Endodermal cell (in vitro differentiated cells): ENCODE measurements around the gene PROM1. TPM values are rescaled to one million over a fixed set of nuclear protein-coding genes. Genes with fewer than 3 reads are reported as not detected.

Source experiments
- DNase-seq: peaks from one replicate; pipeline ENCODE4 v3.0.0-alpha.2; 2017
- H3K27ac ChIP-seq: 2 replicates; pipeline ENCODE4 v1.5.1; 2013; ENCODE audit warnings: mild to moderate bottlenecking, low read depth, low read length, moderate library complexity
- H3K27me3 ChIP-seq: 2 replicates; pipeline ENCODE4 v1.6.1; 2013; ENCODE audit warnings: mild to moderate bottlenecking, low read length, moderate library complexity; ENCODE audit not compliant: insufficient read depth, control insufficient read depth, poor library complexity, severe bottlenecking
- H3K36me3 ChIP-seq: 2 replicates; pipeline ENCODE4 v1.7.0; 2013; ENCODE audit warnings: mild to moderate bottlenecking, low read length, moderate library complexity; ENCODE audit not compliant: control insufficient read depth, insufficient read depth
- H3K4me1 ChIP-seq: one replicate; pipeline ENCODE4 v1.7.0; 2013; ENCODE audit warnings: low read length; ENCODE audit not compliant: control insufficient read depth, insufficient read depth
- H3K4me3 ChIP-seq: 2 replicates; pipeline ENCODE4 v1.5.1; 2013; ENCODE audit warnings: mild to moderate bottlenecking, low read length, moderate library complexity
- H3K9ac ChIP-seq: 2 replicates; pipeline ENCODE4 v1.6.1; 2013; ENCODE audit warnings: mild to moderate bottlenecking, low read length, moderate library complexity; ENCODE audit not compliant: poor library complexity, severe bottlenecking; ENCODE audit errors: extremely low read depth
- H3K9me3 ChIP-seq: 2 replicates; pipeline ENCODE4 v1.6.1; 2013; ENCODE audit warnings: mild to moderate bottlenecking, low read length, moderate library complexity; ENCODE audit not compliant: control insufficient read depth
- H3K27ac Mint-ChIP-seq: 2 replicates; pipeline ENCODE4 v1.8.0; 2020; ENCODE audit warnings: mixed read lengths
- H3K27me3 Mint-ChIP-seq: 2 replicates; pipeline ENCODE4 v1.8.0; 2021; ENCODE audit warnings: mild to moderate bottlenecking, mixed read lengths; ENCODE audit not compliant: insufficient read depth
- H3K36me3 Mint-ChIP-seq: 2 replicates; pipeline ENCODE4 v1.8.0; 2020; ENCODE audit warnings: low read depth, mixed read lengths
- H3K4me1 Mint-ChIP-seq: 2 replicates; pipeline ENCODE4 v1.8.0; 2020; ENCODE audit warnings: mixed read lengths
- H3K4me3 Mint-ChIP-seq: 2 replicates; pipeline ENCODE4 v1.8.0; 2020; ENCODE audit warnings: mild to moderate bottlenecking, moderate library complexity, mixed read lengths
- H3K9me3 Mint-ChIP-seq: 2 replicates; pipeline ENCODE4 v1.8.0; 2020; ENCODE audit warnings: mild to moderate bottlenecking, mixed read lengths
- WGBS, 2 experiments: methylation state at CpG; one replicate each; pipeline versions ENCODE4 v1.1.5 to v1.1.7; 2013; ENCODE audit warnings: missing lambda C conversion rate in 2 of 2, mixed read lengths in 1 of 2; ENCODE audit not compliant: insufficient coverage in 1 of 2, insufficient read length in 1 of 2; 5-methylcytosine and 5-hydroxymethylcytosine counted together
- total RNA-seq, 2 donors: library from RNA; stranded (reverse); fragmentation: NEBNext Ultra II Directional in 1 of 2; extraction: Animal tissue kit (Norgen Biotek cat#: 25700) in 1 of 2; gene quantifications; 2 replicates in 1 of 2; 3 replicates in 1 of 2; pipeline ENCODE4 v1.2.1, GENCODE V29; 2021
- TF ChIP-seq, protein P1 (sequence below): fragments of 200-600 bp; sonication (generic); conservative IDR thresholded peaks from 2 replicates; pipeline ENCODE4 v1.5.0; 2021; ENCODE audit warnings: antibody characterized with exemption, mild to moderate bottlenecking

PROM1 gene
- total RNA-seq, 2 donors from 2014 or later, result 38.6 to 51.6 TPM

DNA sequence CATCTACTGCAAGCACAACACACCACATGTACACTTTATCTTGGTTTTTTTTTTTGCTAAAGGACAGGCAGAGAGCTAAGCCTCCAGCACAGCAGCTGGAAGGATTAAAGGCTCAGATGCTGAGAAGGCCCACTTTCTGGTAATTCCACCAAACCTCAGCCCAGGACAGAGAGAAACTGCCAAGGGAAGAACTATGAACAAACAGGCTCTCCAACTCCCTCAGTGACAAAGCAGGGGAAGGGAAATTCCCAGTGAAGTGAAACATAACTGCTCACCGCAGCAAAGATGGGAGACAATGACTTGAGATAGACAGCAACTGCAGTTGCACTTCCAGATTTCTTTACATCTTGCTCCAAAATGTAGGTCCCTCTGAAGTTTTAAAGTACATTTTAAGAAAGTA is 4.8 kb downstream of the PROM1 start:
- Histone ChIP-seq H3K27ac (no peak overlapping the region), H3K4me1 (no peaks in the 10 kb centered on the region), H3K27me3 (peaks cover 34% of the 10 kb centered on the region), H3K9ac (no peak overlapping the region), H3K9me3 (no peaks in the 10 kb centered on the region), H3K36me3 (peaks cover 5% of the 10 kb centered on the region), H3K4me3 (no peak overlapping the region)
- no peak overlapping the region for H3K4me3 Mint-ChIP-seq
- H3K27ac Mint-ChIP-seq, result no peak overlapping the region
- TF ChIP-seq, protein P1, sequence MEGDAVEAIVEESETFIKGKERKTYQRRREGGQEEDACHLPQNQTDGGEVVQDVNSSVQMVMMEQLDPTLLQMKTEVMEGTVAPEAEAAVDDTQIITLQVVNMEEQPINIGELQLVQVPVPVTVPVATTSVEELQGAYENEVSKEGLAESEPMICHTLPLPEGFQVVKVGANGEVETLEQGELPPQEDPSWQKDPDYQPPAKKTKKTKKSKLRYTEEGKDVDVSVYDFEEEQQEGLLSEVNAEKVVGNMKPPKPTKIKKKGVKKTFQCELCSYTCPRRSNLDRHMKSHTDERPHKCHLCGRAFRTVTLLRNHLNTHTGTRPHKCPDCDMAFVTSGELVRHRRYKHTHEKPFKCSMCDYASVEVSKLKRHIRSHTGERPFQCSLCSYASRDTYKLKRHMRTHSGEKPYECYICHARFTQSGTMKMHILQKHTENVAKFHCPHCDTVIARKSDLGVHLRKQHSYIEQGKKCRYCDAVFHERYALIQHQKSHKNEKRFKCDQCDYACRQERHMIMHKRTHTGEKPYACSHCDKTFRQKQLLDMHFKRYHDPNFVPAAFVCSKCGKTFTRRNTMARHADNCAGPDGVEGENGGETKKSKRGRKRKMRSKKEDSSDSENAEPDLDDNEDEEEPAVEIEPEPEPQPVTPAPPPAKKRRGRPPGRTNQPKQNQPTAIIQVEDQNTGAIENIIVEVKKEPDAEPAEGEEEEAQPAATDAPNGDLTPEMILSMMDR, result no peak
- no peaks in the 10 kb centered on the region for H3K9me3 Mint-ChIP-seq
- peak; percentile 17 for DNase-seq
- H3K27me3 Mint-ChIP-seq, result peaks cover 32% of the 10 kb centered on the region
- peaks cover 32% of the 10 kb centered on the region for H3K4me1 Mint-ChIP-seq
- peaks cover 14% of the 10 kb centered on the region for H3K36me3 Mint-ChIP-seq
- WGBS, 2 experiments, result 95% methylated on average over 1 of the region's 1 CpG; no CpG with 5 or more reads in 1 of the 2 experiments

DNA sequence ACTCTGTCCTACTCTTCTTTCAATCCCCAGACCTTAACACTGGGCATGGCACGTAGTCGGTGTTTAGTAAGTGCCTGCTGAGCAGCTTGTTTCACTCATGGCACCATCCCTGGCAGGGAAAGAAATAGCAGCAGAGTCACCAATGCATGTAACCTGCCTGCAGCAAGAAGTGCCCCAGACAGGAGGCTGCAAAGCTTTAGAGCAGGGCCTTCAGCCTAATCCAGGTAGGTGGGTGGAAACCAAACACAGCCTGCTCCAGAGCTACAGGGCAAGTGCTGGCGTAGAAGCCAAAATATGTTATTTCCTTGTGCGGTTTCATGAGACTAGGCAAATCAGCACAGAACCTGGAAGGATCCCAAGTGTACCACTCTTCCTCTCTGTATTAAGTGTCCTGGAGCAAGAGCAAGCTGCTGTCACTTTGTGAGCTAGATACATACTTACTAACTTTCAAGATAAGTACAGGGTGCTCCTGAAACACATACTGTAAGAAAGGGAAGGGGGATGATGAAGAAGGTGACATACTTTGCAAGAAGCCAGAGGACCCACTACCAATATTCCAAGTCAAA is 5.5 kb downstream of the PROM1 start:
- peaks cover 30% of the 10 kb centered on the region for H3K4me1 Mint-ChIP-seq
- Histone ChIP-seq H3K27me3 (peaks cover 26% of the 10 kb centered on the region), H3K9ac (no peak overlapping the region), H3K4me1 (no peaks in the 10 kb centered on the region), H3K9me3 (no peaks in the 10 kb centered on the region), H3K4me3 (no peak overlapping the region), H3K36me3 (peaks cover 5% of the 10 kb centered on the region), H3K27ac (no peak overlapping the region)
- no peaks in the 10 kb centered on the region for H3K9me3 Mint-ChIP-seq
- H3K27me3 Mint-ChIP-seq, result peaks cover 27% of the 10 kb centered on the region
- H3K4me3 Mint-ChIP-seq, result no peak overlapping the region
- no peak overlapping the region for H3K27ac Mint-ChIP-seq
- 94 to 96% methylated on average over 4 of the region's 4 CpGs for WGBS, 2 experiments
- H3K36me3 Mint-ChIP-seq, result peaks cover 19% of the 10 kb centered on the region
- peak; percentile 46 for DNase-seq
- TF ChIP-seq, protein P1, result no peak

DNA sequence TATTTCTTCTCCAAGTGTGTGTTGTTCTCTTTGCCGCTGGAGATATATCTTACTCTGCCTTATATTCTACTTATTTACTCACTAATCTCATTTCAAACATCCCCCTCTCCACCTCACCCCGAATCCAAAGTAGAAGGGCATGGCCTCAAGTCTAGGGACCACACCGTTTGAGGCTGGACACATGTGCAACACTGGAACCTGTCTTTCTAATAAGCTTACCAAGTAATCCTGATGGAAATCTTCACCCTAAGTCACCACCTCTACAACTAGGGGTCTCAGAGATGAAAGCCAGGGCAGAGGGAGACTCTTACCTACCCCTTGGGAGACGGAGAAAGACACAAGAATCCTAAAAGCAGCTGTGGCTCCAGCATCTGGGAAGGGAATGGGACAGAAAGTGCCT is 6.0 kb downstream of the PROM1 start:
- Histone ChIP-seq H3K9ac (no peak overlapping the region), H3K36me3 (peaks cover 5% of the 10 kb centered on the region), H3K9me3 (no peaks in the 10 kb centered on the region), H3K27me3 (peaks cover 21% of the 10 kb centered on the region), H3K4me3 (no peak overlapping the region), H3K27ac (no peak overlapping the region), H3K4me1 (no peaks in the 10 kb centered on the region)
- Mint-ChIP-seq H3K4me1 (peaks cover 31% of the 10 kb centered on the region), H3K36me3 (peaks cover 19% of the 10 kb centered on the region), H3K27me3 (peaks cover 23% of the 10 kb centered on the region), H3K9me3 (no peaks in the 10 kb centered on the region), H3K27ac (no peak overlapping the region), H3K4me3 (no peak overlapping the region)
- no peak for DNase-seq
- 70 to 90% methylated on average over 2 to 4 of the region's 4 CpGs for WGBS, 2 experiments
- TF ChIP-seq, protein P1, result no peak
